Measurements from ENCODE around the gene LCLAT1.

DNA sequence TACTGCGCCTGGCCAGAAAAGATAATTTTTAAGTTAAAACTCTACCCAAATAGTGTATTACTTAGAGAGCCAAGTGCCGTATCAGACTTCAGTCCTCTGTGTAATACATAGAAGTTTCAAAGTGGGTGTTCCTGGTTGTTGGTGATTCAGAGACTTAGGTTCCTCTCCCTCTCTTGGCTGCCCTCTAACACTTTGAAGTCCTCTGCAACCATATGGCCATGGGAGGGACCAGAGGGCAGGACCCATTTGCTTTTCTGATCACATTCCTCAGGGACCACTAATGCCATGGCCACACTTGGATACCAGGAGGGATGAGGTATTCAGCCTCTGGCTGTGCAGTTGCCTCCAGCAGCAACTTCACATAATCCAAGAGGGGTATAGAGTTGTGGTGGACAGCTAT, 228.7 kb downstream of the LCLAT1 start:
- TF ChIP-seq CTCF (IDR thresholded peaks at IDR 0.05) (no peak), POLR2A (IDR thresholded peaks at IDR 0.05; ENCODE audit: low read length) (no peak), TFCP2L1 (CRISPR knock-in tag; IDR thresholded peaks at IDR 0.05) (no peak), RAD21 (conservative IDR thresholded peaks at IDR 0.05 in 1 of 2, IDR thresholded peaks at IDR 0.05 in 1 of 2) (no peak), FOSL2 (IDR thresholded peaks at IDR 0.05) (no peak), FOSL2 (CRISPR knock-in tag; IDR thresholded peaks at IDR 0.05) (no peak), EP300 (IDR thresholded peaks at IDR 0.05) (no peak), FOSB (CRISPR knock-in tag; IDR thresholded peaks at IDR 0.05) (no peak), CBX8 (IDR thresholded peaks at IDR 0.05) (no peak), CBX2 (IDR thresholded peaks at IDR 0.05; ENCODE audit: borderline replicate concordance, low read depth) (no peak), HMGXB4 (CRISPR knock-in tag; IDR thresholded peaks at IDR 0.05; ENCODE audit: borderline replicate concordance) (no peak), SMC3 (IDR thresholded peaks at IDR 0.05) (no peak), GATA3 (IDR thresholded peaks at IDR 0.05; ENCODE audit: borderline replicate concordance) (no peak)
